GM23338 (cell line): ENCODE data around the gene PSEN2. TPM values are rescaled to one million over a fixed set of nuclear protein-coding genes. Genes with fewer than 3 reads are reported as not detected.

Experiments
- ATAC-seq: fragments of 200-7000 bp; cut with Tn5 transposase; 3 replicates; pipeline ENCODE4 v1.9.1; 2020
- DNase-seq: peaks from one replicate; pipeline ENCODE4 v3.0.0-alpha.2; 2015; ENCODE audit warnings: low spot score
- H2AFZ ChIP-seq: fragments of 200-600 bp; sonication (generic); 2 replicates; pipeline ENCODE4 v1.8.0; 2016; ENCODE audit warnings: antibody characterized with exemption, mild to moderate bottlenecking, moderate library complexity
- H3F3A ChIP-seq: fragments of 200-600 bp; sonication (generic); replicated peaks from 2 replicates; pipeline ENCODE4 v1.8.0; 2017; ENCODE audit warnings: antibody characterized with exemption, mixed run types, low read depth
- H3K27ac ChIP-seq: fragments of 200-600 bp; sonication (generic); 2 replicates; pipeline ENCODE4 v1.6.1; 2016; ENCODE audit warnings: low read depth
- H3K27me3 ChIP-seq: fragments of 200-600 bp; sonication (generic); 2 replicates; pipeline ENCODE4 v1.8.0; 2016; ENCODE audit warnings: mild to moderate bottlenecking, mixed run types, moderate library complexity; ENCODE audit not compliant: insufficient read depth
- H3K36me3 ChIP-seq: fragments of 200-600 bp; sonication (generic); 2 replicates; pipeline ENCODE4 v1.8.0; 2016; ENCODE audit warnings: mild to moderate bottlenecking; ENCODE audit not compliant: insufficient read depth
- H3K4me1 ChIP-seq: fragments of 200-600 bp; sonication (generic); 2 replicates; pipeline ENCODE4 v1.8.0; 2016; ENCODE audit warnings: mild to moderate bottlenecking, moderate library complexity; ENCODE audit not compliant: insufficient read depth
- H3K4me2 ChIP-seq: fragments of 200-600 bp; sonication (generic); 2 replicates; pipeline ENCODE4 v1.7.1; 2017; ENCODE audit warnings: mixed run types
- H3K4me3 ChIP-seq: fragments of 200-600 bp; sonication (generic); 2 replicates; pipeline ENCODE4 v1.6.1; 2016; ENCODE audit warnings: mixed run types
- H3K79me2 ChIP-seq: fragments of 200-600 bp; sonication (generic); replicated peaks from 2 replicates; pipeline ENCODE4 v1.8.0; 2017; ENCODE audit warnings: mild to moderate bottlenecking; ENCODE audit not compliant: insufficient read depth
- H3K9me2 ChIP-seq: fragments of 200-600 bp; sonication (generic); 2 replicates; pipeline ENCODE4 v1.8.0; 2017; ENCODE audit not compliant: insufficient read depth
- H4K20me1 ChIP-seq: fragments of 200-600 bp; sonication (generic); replicated peaks from 2 replicates; pipeline ENCODE4 v1.8.0; 2017; ENCODE audit warnings: mild to moderate bottlenecking; ENCODE audit not compliant: insufficient read depth
- H3K27ac Mint-ChIP-seq: 2 replicates; pipeline ENCODE4 v1.8.0; 2020; ENCODE audit warnings: inconsistent platforms, mild to moderate bottlenecking, moderate library complexity, mixed read lengths
- H3K27me3 Mint-ChIP-seq: 3 replicates; pipeline ENCODE4 v1.8.0; 2022; ENCODE audit warnings: low read depth, mild to moderate bottlenecking, moderate library complexity, mixed read lengths, inconsistent platforms; ENCODE audit not compliant: insufficient read depth, poor library complexity
- H3K36me3 Mint-ChIP-seq: 3 replicates; pipeline ENCODE4 v1.8.0; 2021; ENCODE audit warnings: low read depth, mild to moderate bottlenecking, inconsistent platforms, moderate library complexity, mixed read lengths
- H3K4me1 Mint-ChIP-seq: 3 replicates; pipeline ENCODE4 v1.8.0; 2020; ENCODE audit warnings: mild to moderate bottlenecking, inconsistent platforms, mixed read lengths
- H3K4me3 Mint-ChIP-seq: 3 replicates; pipeline ENCODE4 v1.8.0; 2021; ENCODE audit warnings: moderate library complexity, mild to moderate bottlenecking, inconsistent platforms, mixed read lengths
- H3K9me3 Mint-ChIP-seq: 3 replicates; pipeline ENCODE4 v1.8.0; 2020; ENCODE audit warnings: moderate library complexity, mild to moderate bottlenecking, inconsistent platforms, mixed read lengths
- CREB1 ChIP-seq: fragments of 250-450 bp; sonication (Bioruptor Pico); IDR thresholded peaks from 2 replicates; pipeline ENCODE4 v1.5.0; 2020; ENCODE audit warnings: low read depth, mild to moderate bottlenecking, moderate library complexity
- EZH2 ChIP-seq: fragments of 200-600 bp; sonication (generic); IDR thresholded peaks from one replicate; pipeline ENCODE4 v1.8.0; 2017; ENCODE audit warnings: antibody characterized with exemption, mild to moderate bottlenecking, low read depth; ENCODE audit not compliant: unreplicated experiment
- EZH2phosphoT487 ChIP-seq: fragments of 200-600 bp; sonication (generic); IDR thresholded peaks from one replicate; pipeline ENCODE4 v1.8.1; 2018; ENCODE audit warnings: antibody characterized with exemption; ENCODE audit not compliant: unreplicated experiment
- JUNB ChIP-seq: IDR thresholded peaks from one replicate; pipeline ENCODE4 v1.6.1; 2016; ENCODE audit warnings: antibody characterized with exemption; ENCODE audit not compliant: unreplicated experiment
- POLR2AphosphoS5 ChIP-seq: IDR thresholded peaks from 2 replicates; pipeline ENCODE4 v1.6.1; 2016; ENCODE audit warnings: antibody characterized with exemption, low read depth
- REST ChIP-seq: IDR thresholded peaks from one replicate; pipeline ENCODE4 v1.6.1; 2018; ENCODE audit warnings: antibody characterized with exemption; ENCODE audit not compliant: unreplicated experiment
- STAT1 ChIP-seq: IDR thresholded peaks from one replicate; pipeline ENCODE4 v1.6.1; 2016; ENCODE audit warnings: antibody characterized with exemption; ENCODE audit not compliant: unreplicated experiment
- ZNF114 ChIP-seq: fragments of 250-450 bp; sonication (Bioruptor Pico); IDR thresholded peaks from 2 replicates; pipeline ENCODE4 v1.5.0; 2020; ENCODE audit warnings: mild to moderate bottlenecking, moderate library complexity
- ZNF462 ChIP-seq: fragments of 250-450 bp; sonication (Bioruptor Pico); IDR thresholded peaks from 2 replicates; pipeline ENCODE4 v1.5.0; 2020; ENCODE audit warnings: mild to moderate bottlenecking, moderate library complexity
- polyA plus RNA-seq: library from polyadenylated mRNA; unstranded; fragments of >200 nt; fragmentation: Nextera tagmentation; extraction: Ambion mirVana; gene quantifications from 2 replicates; pipeline ENCODE4 v1.2.1, GENCODE V29; 2016
- total RNA-seq: library from RNA; depleted of rRNA; stranded (reverse); fragments of >200 nt; shearing (Covaris generic); gene quantifications from 2 replicates; pipeline ENCODE4 v1.2.3, GENCODE V29; 2014

Gene PSEN2
- total and polyA plus RNA-seq, 2 experiments from 2014 or later: 10.0 to 22.1 TPM

- no peak overlapping the region for H3K27ac ChIP-seq
- peaks cover 15% of the 10 kb centered on the region for H3K27me3 ChIP-seq
- no peak overlapping the region for H3K4me3 ChIP-seq
- peak; percentile 79 for ATAC-seq
- H3K4me1 Mint-ChIP-seq: peaks cover 32% of the 10 kb centered on the region
- H3F3A ChIP-seq: no peaks in the 10 kb centered on the region
- no peak overlapping the region for H2AFZ ChIP-seq
- peaks cover 26% of the 10 kb centered on the region for H3K4me1 ChIP-seq
- H3K79me2 ChIP-seq: no peaks in the 10 kb centered on the region
- peak; percentile 51 for DNase-seq
- H3K4me2 ChIP-seq: peak overlapping the region; percentile 35
- peaks cover 6% of the 10 kb centered on the region for H3K27me3 Mint-ChIP-seq
- peak overlapping the region; percentile 66 for H3K27ac Mint-ChIP-seq
- H3K4me3 Mint-ChIP-seq: no peak overlapping the region
- TF ChIP-seq CREB1 (CRISPR knock-in tag): peak; percentile 78
- no peak for TF ChIP-seq ZNF114 (CRISPR knock-in tag)
- peaks cover 7% of the 10 kb centered on the region; the same call in 1 of the 2 replicates for H4K20me1 ChIP-seq
- no peaks in the 10 kb centered on the region for H3K9me3 Mint-ChIP-seq
- no peaks in the 10 kb centered on the region for H3K9me2 ChIP-seq
- peaks cover 15% of the 10 kb centered on the region for H3K36me3 Mint-ChIP-seq
- no peaks in the 10 kb centered on the region; the same call in 1 of the 2 replicates for H3K36me3 ChIP-seq
Observed at GRCh38 chr1:226875641-226876295, 5.4 kb downstream of the PSEN2 start.

- H2AFZ ChIP-seq: no peak overlapping the region
- H3K9me2 ChIP-seq: no peaks in the 10 kb centered on the region
- H3K4me1 ChIP-seq: 0 out of 2 replicates have a peak, but pooled peaks cover 18% of the 10 kb centered on the region
- H3K4me1 Mint-ChIP-seq: peaks cover 20% of the 10 kb centered on the region
- H3K4me3 ChIP-seq: no peak overlapping the region
- peaks cover 7% of the 10 kb centered on the region; the same call in 1 of the 2 replicates for H4K20me1 ChIP-seq
- H3K36me3 Mint-ChIP-seq: peaks cover 26% of the 10 kb centered on the region
- no peak overlapping the region for H3K4me3 Mint-ChIP-seq
- no peak overlapping the region for H3K4me2 ChIP-seq
- H3K27me3 Mint-ChIP-seq: no peaks in the 10 kb centered on the region
- DNase-seq (no peak), ATAC-seq (no peak)
- H3K27ac ChIP-seq: no peak overlapping the region
- no peaks in the 10 kb centered on the region for H3K9me3 Mint-ChIP-seq
- no peaks in the 10 kb centered on the region for H3K27me3 ChIP-seq
- H3F3A ChIP-seq: no peaks in the 10 kb centered on the region
- no peaks in the 10 kb centered on the region for H3K79me2 ChIP-seq
- no peak for TF ChIP-seq POLR2AphosphoS5
- TF ChIP-seq CREB1 (CRISPR knock-in tag): no peak
- no peak for TF ChIP-seq STAT1
- no peak for TF ChIP-seq EZH2phosphoT487
- no peak for TF ChIP-seq EZH2
- no peak for TF ChIP-seq ZNF462 (CRISPR knock-in tag)
- TF ChIP-seq REST: no peak
- TF ChIP-seq JUNB: no peak
- no peaks in the 10 kb centered on the region; the same call in 1 of the 2 replicates for H3K36me3 ChIP-seq
- no peak overlapping the region for H3K27ac Mint-ChIP-seq
Observed at GRCh38 chr1:226877669-226878068, 7.3 kb downstream of the PSEN2 start.
